Hepatocyte (in vitro differentiated cells): ENCODE results near the gene MAPRE2.

ENCODE experiments used
- CTCF ChIP-seq: fragments of 200-600 bp; sonication (generic); IDR thresholded peaks from 2 replicates; pipeline ENCODE4 v1.5.1; 2016; ENCODE audit warnings: antibody characterized with exemption, mild to moderate bottlenecking; ENCODE audit not compliant: poor library complexity
- EZH2 ChIP-seq: fragments of 200-600 bp; sonication (generic); IDR thresholded peaks from 2 replicates; pipeline ENCODE4 v1.6.1; 2016; ENCODE audit warnings: antibody characterized with exemption, mild to moderate bottlenecking, borderline replicate concordance
- EZH2phosphoT487 ChIP-seq: fragments of 200-600 bp; sonication (generic); IDR thresholded peaks from one replicate; pipeline ENCODE4 v1.6.1; 2018; ENCODE audit warnings: antibody characterized with exemption, mild to moderate bottlenecking, low read depth, moderate library complexity; ENCODE audit not compliant: unreplicated experiment, severe bottlenecking

GRCh38 chr18:35010156-35010555, 31.1 kb upstream of the MAPRE2 start:
- TF ChIP-seq EZH2 (no peak), CTCF (no peak), EZH2phosphoT487 (no peak)
